NB4 (cell line): ENCODE measurements around the gene CCL7.

Experiments used
- MAX ChIP-seq: IDR thresholded peaks from 2 replicates; pipeline ENCODE4 v1.6.1; 2011; ENCODE audit warnings: low read depth, low read length
- MYC ChIP-seq: IDR thresholded peaks from 2 replicates; pipeline ENCODE4 v1.6.1; 2011; ENCODE audit warnings: low read depth, low read length
- POLR2A ChIP-seq: IDR thresholded peaks from 2 replicates; pipeline ENCODE4 v1.6.1; 2011; ENCODE audit warnings: mild to moderate bottlenecking; ENCODE audit not compliant: insufficient read length; ENCODE audit errors: extremely low read depth
- TF ChIP-seq, protein P1 (sequence below): IDR thresholded peaks from one replicate; pipeline ENCODE4 v1.5.1; 2012; ENCODE audit warnings: low read depth, low read length

- TF ChIP-seq MAX = no peak
- no peak for TF ChIP-seq POLR2A
- TF ChIP-seq, protein P1, sequence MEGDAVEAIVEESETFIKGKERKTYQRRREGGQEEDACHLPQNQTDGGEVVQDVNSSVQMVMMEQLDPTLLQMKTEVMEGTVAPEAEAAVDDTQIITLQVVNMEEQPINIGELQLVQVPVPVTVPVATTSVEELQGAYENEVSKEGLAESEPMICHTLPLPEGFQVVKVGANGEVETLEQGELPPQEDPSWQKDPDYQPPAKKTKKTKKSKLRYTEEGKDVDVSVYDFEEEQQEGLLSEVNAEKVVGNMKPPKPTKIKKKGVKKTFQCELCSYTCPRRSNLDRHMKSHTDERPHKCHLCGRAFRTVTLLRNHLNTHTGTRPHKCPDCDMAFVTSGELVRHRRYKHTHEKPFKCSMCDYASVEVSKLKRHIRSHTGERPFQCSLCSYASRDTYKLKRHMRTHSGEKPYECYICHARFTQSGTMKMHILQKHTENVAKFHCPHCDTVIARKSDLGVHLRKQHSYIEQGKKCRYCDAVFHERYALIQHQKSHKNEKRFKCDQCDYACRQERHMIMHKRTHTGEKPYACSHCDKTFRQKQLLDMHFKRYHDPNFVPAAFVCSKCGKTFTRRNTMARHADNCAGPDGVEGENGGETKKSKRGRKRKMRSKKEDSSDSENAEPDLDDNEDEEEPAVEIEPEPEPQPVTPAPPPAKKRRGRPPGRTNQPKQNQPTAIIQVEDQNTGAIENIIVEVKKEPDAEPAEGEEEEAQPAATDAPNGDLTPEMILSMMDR = no peak
- TF ChIP-seq MYC = no peak
Observed at GRCh38 chr17:34261568-34262337, 8.3 kb upstream of the CCL7 start.
